ENCODE results near the gene SIPA1L2. TPM values are rescaled to one million over a fixed set of nuclear protein-coding genes. Genes with fewer than 3 reads are reported as not detected.

The SIPA1L2 gene
- total RNA-seq, 1 donor from 2014 or later: 36.7 TPM

- no peak for DNase-seq
These were observed 39.9 kb downstream of the SIPA1L2 start for GRCh38 chr1:232589812-232590743.

- DNase-seq: no peak
These were observed 40.7 kb downstream of the SIPA1L2 start for GRCh38 chr1:232589111-232589811.

- no peak for DNase-seq
These were observed 42.6 kb downstream of the SIPA1L2 start for GRCh38 chr1:232587141-232588008.

- no peak for DNase-seq
These were observed 43.3 kb downstream of the SIPA1L2 start for GRCh38 chr1:232586679-232587078.

- no peak for DNase-seq
These were observed 44.4 kb downstream of the SIPA1L2 start for GRCh38 chr1:232585486-232585885.

GRCh38 chr1:232581932-232582331, 48.0 kb downstream of the SIPA1L2 start:
- no peak for DNase-seq

Other genes starting within 250 kb of the SIPA1L2 start
- 9.0 TPM for gene MAP10, start 175.3 kb upstream of the SIPA1L2 start, total RNA-seq

Data from occipital lobe (tissue), 2 donors.